Endothelial cell of umbilical vein (primary cell): ENCODE measurements around the gene ROBO2. TPM values are rescaled to one million over a fixed set of nuclear protein-coding genes. Genes with fewer than 3 reads are reported as not detected.

Experiments used
- BruUV-seq: library from RNA; stranded (reverse); fragments of 400-500 nt; replicated peaks from 2 replicates; lab custom pipeline; 2021; lab: Mats Ljungman, UMichigan
- CTCF ChIA-PET: fragments of 300-600, 350-600 bp; sonication (Branson Sonifier 250); formaldehyde crosslinking; loops from one replicate; lab custom pipeline; 2021; ENCODE audit warnings: antibody characterized with exemption, inconsistent platforms; lab: Charles Lee
- POLR2A ChIA-PET: fragments of 300-600, 350-600 bp; sonication (Branson Sonifier 250); formaldehyde crosslinking; loops from one replicate; lab custom pipeline; 2021; ENCODE audit warnings: antibody characterized with exemption, inconsistent platforms; lab: Charles Lee
- DNase-seq: peaks from one replicate; pipeline ENCODE4 v3.0.0-alpha.2; 2011; ENCODE audit warnings: low read depth, low spot score
- FAIRE-seq: peaks from 2 replicates; lab custom pipeline; 2011; peaks lifted over from hg19 to GRCh38; lab: Jason Lieb, UNC
- H2AFZ ChIP-seq: 2 replicates; pipeline ENCODE4 v1.6.0; 2012; ENCODE audit warnings: low read depth, low read length, control low read depth, inconsistent platforms
- H3K27ac ChIP-seq: 2 replicates; pipeline ENCODE4 v1.5.1; 2011; ENCODE audit warnings: low read depth, mild to moderate bottlenecking, control low read depth, low read length, moderate library complexity; ENCODE audit not compliant: insufficient read depth
- H3K27me3 ChIP-seq, 2 experiments: 2 replicates each; pipeline versions ENCODE4 v1.6.0 to v1.6.1; 2011; ENCODE audit warnings: low read length in 2 of 2, mixed read lengths in 1 of 2; ENCODE audit not compliant: control insufficient read depth in 2 of 2, insufficient read depth in 2 of 2
- H3K36me3 ChIP-seq, 2 experiments: 2 replicates in 1 of 2; 3 replicates in 1 of 2; pipeline ENCODE4 v1.5.1; 2011; ENCODE audit warnings: low read length in 2 of 2, mild to moderate bottlenecking in 1 of 2, moderate library complexity in 1 of 2; ENCODE audit not compliant: control insufficient read depth in 2 of 2, insufficient read depth in 2 of 2; ENCODE audit errors: extremely low read depth in 1 of 2
- H3K4me1 ChIP-seq: 3 replicates; pipeline ENCODE4 v1.5.1; 2011; ENCODE audit warnings: mild to moderate bottlenecking, low read length; ENCODE audit not compliant: control insufficient read depth, insufficient read depth; ENCODE audit errors: extremely low read depth
- H3K4me2 ChIP-seq: 2 replicates; pipeline ENCODE4 v1.6.1; 2011; ENCODE audit warnings: low read length, control low read depth, mixed read lengths; ENCODE audit not compliant: insufficient read depth
- H3K4me3 ChIP-seq, 3 experiments: fragments of 200-600 bp in 1 of 3; sonication (generic), shearing (Covaris generic) in 1 of 3; replicated peaks in 1 of 3; 2 replicates each; pipeline ENCODE4 v1.5.1; 2011 to 2016; ENCODE audit warnings: control low read depth in 3 of 3, low read length in 3 of 3, mild to moderate bottlenecking in 2 of 3, inconsistent platforms in 1 of 3, low read depth in 1 of 3, moderate library complexity in 1 of 3; ENCODE audit not compliant: insufficient read depth in 1 of 3
- H3K79me2 ChIP-seq: 2 replicates; pipeline ENCODE4 v1.6.0; 2012; ENCODE audit warnings: low read length, inconsistent platforms; ENCODE audit not compliant: control insufficient read depth, insufficient read depth
- H3K9ac ChIP-seq: replicated peaks from 2 replicates; pipeline ENCODE3; 2011; ENCODE audit warnings: low read length, control low read depth; ENCODE audit not compliant: insufficient read depth; ENCODE audit errors: extremely low read depth
- H3K9me1 ChIP-seq: replicated peaks from 3 replicates; pipeline ENCODE4 v1.6.0; 2011; ENCODE audit warnings: mild to moderate bottlenecking, low read length; ENCODE audit not compliant: control insufficient read depth, insufficient read depth; ENCODE audit errors: extremely low read depth
- H3K9me3 ChIP-seq: replicated peaks from 2 replicates; pipeline ENCODE4 v1.5.1; 2012; ENCODE audit warnings: low read length, inconsistent platforms; ENCODE audit not compliant: control insufficient read depth, insufficient read depth
- H4K20me1 ChIP-seq: replicated peaks from 2 replicates; pipeline ENCODE3; 2011; ENCODE audit warnings: mild to moderate bottlenecking, low read length; ENCODE audit not compliant: control insufficient read depth, insufficient read depth; ENCODE audit errors: extremely low read depth
- CTCF ChIP-seq, 2 donors: IDR thresholded peaks; 1 replicate in 1 of 2; 2 replicates in 1 of 2; pipeline ENCODE4 v1.5.1; 2011; ENCODE audit warnings: low read length in 2 of 2, mild to moderate bottlenecking in 2 of 2, moderate library complexity in 2 of 2, control low read depth in 1 of 2, inconsistent platforms in 1 of 2, low read depth in 1 of 2; ENCODE audit not compliant: insufficient read depth in 1 of 2; ENCODE audit errors: extremely low read depth in 1 of 2
- EZH2 ChIP-seq: IDR thresholded peaks from 2 replicates; pipeline ENCODE4 v1.6.1; 2012; ENCODE audit warnings: borderline replicate concordance, low read depth, mild to moderate bottlenecking, moderate library complexity, low read length, inconsistent platforms; ENCODE audit not compliant: severe bottlenecking
- FOS ChIP-seq: IDR thresholded peaks from 2 replicates; pipeline ENCODE4 v1.6.1; 2011; ENCODE audit warnings: mild to moderate bottlenecking, low read length, moderate library complexity, borderline replicate concordance; ENCODE audit not compliant: insufficient read depth
- GATA2 ChIP-seq: IDR thresholded peaks from 2 replicates; pipeline ENCODE4 v1.7.0; 2011; ENCODE audit warnings: low read depth, mild to moderate bottlenecking, moderate library complexity, mixed read lengths, low read length; ENCODE audit not compliant: insufficient read length, insufficient read depth
- JUN ChIP-seq: IDR thresholded peaks from 2 replicates; pipeline ENCODE4 v1.6.1; 2011; ENCODE audit warnings: borderline replicate concordance, low read depth; ENCODE audit not compliant: insufficient read length, insufficient read depth
- MAX ChIP-seq: IDR thresholded peaks from 2 replicates; pipeline ENCODE4 v1.6.1; 2011; ENCODE audit not compliant: insufficient read depth, insufficient read length
- MYC ChIP-seq: IDR thresholded peaks from one replicate; pipeline ENCODE4 v1.6.1; 2011; ENCODE audit warnings: mild to moderate bottlenecking, low read depth, low read length
- POLR2A ChIP-seq: IDR thresholded peaks from 2 replicates; pipeline ENCODE4 v1.6.1; 2012; ENCODE audit warnings: low read depth, mild to moderate bottlenecking, control low read depth, low read length
- POLR2AphosphoS5 ChIP-seq: IDR thresholded peaks from 2 replicates; pipeline ENCODE4 v1.6.1; 2012; ENCODE audit warnings: low read depth, mild to moderate bottlenecking, control low read depth, low read length, moderate library complexity; ENCODE audit not compliant: insufficient read depth
- dilution Hi-C: fragments of 300-500 bp; cut with MboI; formaldehyde crosslinking; loops from one replicate; pipeline ENCODE4 v1.15.0; 2019; ENCODE audit warnings: low sequenced_read_pairs; ENCODE audit not compliant: extremely low pct_ligation_motif_present
- intact Hi-C: fragments of 100-400 bp; cut with micrococcal nuclease; formaldehyde crosslinking; loops from one replicate; pipeline ENCODE4 v1.10.0; 2022
- polyA plus RNA-seq, 4 experiments: library from polyadenylated mRNA; depleted of rRNA in 3 of 4; stranded (reverse) in 3 of 4; unstranded in 1 of 4; fragments of >200 nt; gene quantifications; 2 replicates each; pipeline versions ENCODE4 v1.2.1 to v1.2.3, GENCODE V29; 2011 to 2012; ENCODE audit warnings: missing spikeins in 1 of 4
- total RNA-seq: library from RNA; stranded (reverse); gene quantifications from 2 replicates; pipeline ENCODE4 v1.2.3, GENCODE V29; 2021

Gene ROBO2
- total and polyA plus RNA-seq, 2 donors (not counting 3 experiments of a cell fraction or from before 2014, with no cell fraction given), result not detected

GRCh38 chr3:76997733-76998132, 42.2 kb upstream of the ROBO2 start:
- DNase-seq (no peak), FAIRE-seq (no peak)
- BruUV-seq, result no TSS peak
- Histone ChIP-seq H3K79me2 (no peaks in the 10 kb centered on the region), H3K9me3 (no peaks in the 10 kb centered on the region), H3K4me3 (no peak overlapping the region), H2AFZ (no peak overlapping the region), H3K4me1 (no peaks in the 10 kb centered on the region), H3K27ac (no peak overlapping the region), H3K9me1 (no peaks in the 10 kb centered on the region), H3K9ac (no peak overlapping the region), H4K20me1 (no peaks in the 10 kb centered on the region), H3K4me2 (no peak overlapping the region), H3K27me3 (no peaks in the 10 kb centered on the region), H3K36me3 (no peaks in the 10 kb centered on the region)
- dilution Hi-C loops (no loop called here), intact Hi-C loops (no loop called here)
- POLR2A ChIA-PET, result no interaction called here
- CTCF ChIA-PET, result no interaction called here
- no peak for TF ChIP-seq EZH2
- no peak for TF ChIP-seq CTCF (IDR thresholded peaks at IDR 0.05; ENCODE audit: extremely low read depth in 1 of 2, insufficient read depth in 1 of 2, low read depth in 1 of 2, low read length in 2 of 2)
- no peak for TF ChIP-seq POLR2A
- TF ChIP-seq MAX, result no peak
- TF ChIP-seq GATA2, result no peak
- TF ChIP-seq MYC, result no peak
- TF ChIP-seq POLR2AphosphoS5, result no peak
- no peak for TF ChIP-seq FOS
- TF ChIP-seq JUN, result no peak
